IMR-90 (cell line): ENCODE measurements around the gene SLC37A1. TPM values are rescaled to one million over a fixed set of nuclear protein-coding genes. Genes with fewer than 3 reads are reported as not detected.

ENCODE experiments used
- ATAC-seq: fragments of 200-7000 bp; cut with Tn5 transposase; 2 replicates; pipeline ENCODE4 v1.9.1; 2020; ENCODE audit warnings: low read depth, mild to moderate bottlenecking, moderate library complexity
- BruUV-seq: library from RNA; stranded (reverse); fragments of 400-500 nt; replicated peaks from 2 replicates; lab custom pipeline; 2021; lab: Mats Ljungman, UMichigan
- CTCF ChIA-PET: fragments of 300-600 bp; formaldehyde crosslinking; extraction: SDS; loops from one replicate; lab custom pipeline; 2021; ENCODE audit warnings: antibody characterized with exemption; lab: Yijun Ruan, JAX
- POLR2A ChIA-PET: fragments of 300-600 bp; sonication (Branson Sonifier 250); formaldehyde crosslinking; loops from one replicate; lab custom pipeline; 2022; ENCODE audit warnings: antibody characterized with exemption; ENCODE audit not compliant: unreplicated experiment; lab: Charles Lee
- DNase-seq: peaks from one replicate; pipeline ENCODE4 v3.0.0; 2013
- H2AFZ ChIP-seq: replicated peaks from 2 replicates; pipeline ENCODE3; 2013; ENCODE audit warnings: low read length, mild to moderate bottlenecking; ENCODE audit not compliant: poor library complexity
- H2AK5ac ChIP-seq: 2 replicates; pipeline ENCODE4 v1.6.1; 2013; ENCODE audit warnings: low read depth, low read length, inconsistent platforms
- H2AK9ac ChIP-seq: replicated peaks from 2 replicates; pipeline ENCODE3; 2013; ENCODE audit warnings: mild to moderate bottlenecking, low read depth, low read length, moderate library complexity; ENCODE audit not compliant: poor library complexity
- H2BK120ac ChIP-seq: 2 replicates; pipeline ENCODE4 v1.6.1; 2013; ENCODE audit warnings: low read depth, low read length, inconsistent platforms
- H2BK15ac ChIP-seq: 3 replicates; pipeline ENCODE4 v1.6.1; 2013; ENCODE audit warnings: low read depth, low read length, inconsistent platforms
- H2BK20ac ChIP-seq: 2 replicates; pipeline ENCODE4 v1.6.1; 2013; ENCODE audit warnings: low read depth, mild to moderate bottlenecking, inconsistent platforms, low read length, moderate library complexity
- H2BK5ac ChIP-seq: 2 replicates; pipeline ENCODE4 v1.6.1; 2013; ENCODE audit warnings: mild to moderate bottlenecking, low read depth, low read length, inconsistent platforms; ENCODE audit not compliant: poor library complexity, severe bottlenecking
- H3K14ac ChIP-seq: replicated peaks from 2 replicates; pipeline ENCODE4 v1.6.1; 2013; ENCODE audit warnings: low read depth, low read length, inconsistent platforms
- H3K18ac ChIP-seq: 2 replicates; pipeline ENCODE4 v1.6.1; 2013; ENCODE audit warnings: low read depth, low read length, control low read depth
- H3K23ac ChIP-seq: 2 replicates; pipeline ENCODE4 v1.6.1; 2013; ENCODE audit warnings: low read depth, low read length, inconsistent platforms
- H3K27ac ChIP-seq: 2 replicates; pipeline ENCODE4 v1.5.1; 2013; ENCODE audit warnings: mild to moderate bottlenecking, control low read depth, low read length; ENCODE audit not compliant: insufficient read depth
- H3K27me3 ChIP-seq: 2 replicates; pipeline ENCODE4 v1.6.1; 2013; ENCODE audit warnings: low read length; ENCODE audit not compliant: control insufficient read depth, insufficient read depth
- H3K36me3 ChIP-seq: 2 replicates; pipeline ENCODE4 v1.6.1; 2013; ENCODE audit warnings: low read length, mixed read lengths; ENCODE audit not compliant: control insufficient read depth, insufficient read depth
- H3K4ac ChIP-seq: 2 replicates; pipeline ENCODE4 v1.6.1; 2013; ENCODE audit warnings: low read depth, low read length, inconsistent platforms
- H3K4me1 ChIP-seq: 2 replicates; pipeline ENCODE4 v1.6.1; 2013; ENCODE audit warnings: low read length, mixed read lengths; ENCODE audit not compliant: control insufficient read depth, insufficient read depth
- H3K4me2 ChIP-seq: 2 replicates; pipeline ENCODE4 v1.6.1; 2013; ENCODE audit warnings: low read depth, mild to moderate bottlenecking, control low read depth, low read length, moderate library complexity
- H3K4me3 ChIP-seq: 2 replicates; pipeline ENCODE4 v1.5.1; 2013; ENCODE audit warnings: low read depth, mild to moderate bottlenecking, control low read depth, low read length, moderate library complexity; ENCODE audit not compliant: insufficient read depth
- H3K56ac ChIP-seq: 2 replicates; pipeline ENCODE4 v1.6.1; 2013; ENCODE audit warnings: low read length, inconsistent platforms; ENCODE audit not compliant: insufficient read depth; ENCODE audit errors: extremely low read depth
- H3K79me1 ChIP-seq, 2 experiments: 2 replicates each; pipeline ENCODE4 v1.6.1; 2013; ENCODE audit warnings: low read length in 2 of 2, inconsistent platforms in 1 of 2, low read depth in 1 of 2
- H3K9ac ChIP-seq: 2 replicates; pipeline ENCODE4 v1.6.1; 2013; ENCODE audit warnings: low read depth, low read length, control low read depth
- H3K9me1 ChIP-seq: 2 replicates; pipeline ENCODE4 v1.6.1; 2013; ENCODE audit warnings: low read length, inconsistent platforms; ENCODE audit not compliant: insufficient read depth
- H3K9me3 ChIP-seq: 2 replicates; pipeline ENCODE4 v1.6.1; 2013; ENCODE audit warnings: low read length; ENCODE audit not compliant: control insufficient read depth, insufficient read depth
- H4K20me1 ChIP-seq: 2 replicates; pipeline ENCODE4 v1.6.1; 2013; ENCODE audit warnings: low read length, inconsistent platforms; ENCODE audit not compliant: insufficient read depth
- H4K5ac ChIP-seq: 2 replicates; pipeline ENCODE4 v1.6.1; 2013; ENCODE audit warnings: mild to moderate bottlenecking, low read depth, low read length, control low read depth
- H4K8ac ChIP-seq, 2 experiments: 2 replicates each; pipeline ENCODE4 v1.6.1; 2013; ENCODE audit warnings: low read depth in 2 of 2, low read length in 2 of 2, control low read depth in 1 of 2, inconsistent platforms in 1 of 2
- H4K91ac ChIP-seq: 2 replicates; pipeline ENCODE4 v1.6.1; 2013; ENCODE audit warnings: low read depth, low read length, inconsistent platforms; ENCODE audit not compliant: insufficient read depth
- BHLHE40 ChIP-seq: fragments of 150-350 bp; IDR thresholded peaks from 2 replicates; pipeline ENCODE4 v1.6.1; 2016; ENCODE audit warnings: mild to moderate bottlenecking, low read depth, low read length
- FOS ChIP-seq: fragments of 150-350 bp; IDR thresholded peaks from 2 replicates; pipeline ENCODE4 v1.6.1; 2016; ENCODE audit warnings: low read depth, low read length
- MAFK ChIP-seq: IDR thresholded peaks from 2 replicates; pipeline ENCODE4 v1.6.1; 2012; ENCODE audit warnings: low read depth, low read length, improper control_type of control experiment
- MAZ ChIP-seq: IDR thresholded peaks from 2 replicates; pipeline ENCODE4 v1.6.1; 2012; ENCODE audit warnings: low read depth, mild to moderate bottlenecking, low read length, improper control_type of control experiment, moderate library complexity, borderline replicate concordance
- MXI1 ChIP-seq: IDR thresholded peaks from 2 replicates; pipeline ENCODE4 v1.6.1; 2012; ENCODE audit warnings: low read depth, mild to moderate bottlenecking, low read length, moderate library complexity, borderline replicate concordance
- SMC3 ChIP-seq: fragments of 150-350 bp; IDR thresholded peaks from 2 replicates; pipeline ENCODE4 v1.6.1; 2016; ENCODE audit warnings: low read depth, mild to moderate bottlenecking, antibody characterized with exemption, low read length, moderate library complexity
- WGBS, 2 experiments: methylation state at CpG; one replicate each; pipeline versions ENCODE4 v1.1.5 to v1.1.7; 2013; ENCODE audit warnings: missing lambda C conversion rate in 2 of 2; ENCODE audit not compliant: insufficient read length in 1 of 2; ENCODE audit errors: extremely low coverage in 2 of 2; 5-methylcytosine and 5-hydroxymethylcytosine counted together
- dilution Hi-C: fragments of 300-500 bp; cut with HindIII; formaldehyde crosslinking; loops from one replicate; pipeline ENCODE4 v1.14.3; 2018; ENCODE audit warnings: low sequenced_read_pairs; ENCODE audit not compliant: unreplicated experiment
- in situ Hi-C: fragments of 300-500 bp; cut with MboI; formaldehyde crosslinking; loops from 3 replicates; pipeline ENCODE4 v1.14.3; 2019; ENCODE audit warnings: low sequenced_read_pairs, inconsistent platforms, mixed read lengths
- intact Hi-C: fragments of 100-400 bp; cut with micrococcal nuclease; formaldehyde crosslinking; loops from 2 replicates; pipeline ENCODE4 v1.10.0; 2022
- polyA plus RNA-seq, 3 experiments: library from polyadenylated mRNA; depleted of rRNA; stranded (reverse); fragments of >200 nt; gene quantifications; 2 replicates each; pipeline ENCODE4 v1.2.3, GENCODE V29; 2012; ENCODE audit warnings: low replicate concordance in 1 of 3
- total RNA-seq: library from RNA; depleted of rRNA; stranded (reverse); fragments of >200 nt; gene quantifications from 2 replicates; pipeline ENCODE4 v1.2.3, GENCODE V29; 2012

Gene SLC37A1
- total and polyA plus RNA-seq, 2 of the 4 experiments (the other 2 are of a cell fraction), result 0.36 to 0.48 TPM

DNA sequence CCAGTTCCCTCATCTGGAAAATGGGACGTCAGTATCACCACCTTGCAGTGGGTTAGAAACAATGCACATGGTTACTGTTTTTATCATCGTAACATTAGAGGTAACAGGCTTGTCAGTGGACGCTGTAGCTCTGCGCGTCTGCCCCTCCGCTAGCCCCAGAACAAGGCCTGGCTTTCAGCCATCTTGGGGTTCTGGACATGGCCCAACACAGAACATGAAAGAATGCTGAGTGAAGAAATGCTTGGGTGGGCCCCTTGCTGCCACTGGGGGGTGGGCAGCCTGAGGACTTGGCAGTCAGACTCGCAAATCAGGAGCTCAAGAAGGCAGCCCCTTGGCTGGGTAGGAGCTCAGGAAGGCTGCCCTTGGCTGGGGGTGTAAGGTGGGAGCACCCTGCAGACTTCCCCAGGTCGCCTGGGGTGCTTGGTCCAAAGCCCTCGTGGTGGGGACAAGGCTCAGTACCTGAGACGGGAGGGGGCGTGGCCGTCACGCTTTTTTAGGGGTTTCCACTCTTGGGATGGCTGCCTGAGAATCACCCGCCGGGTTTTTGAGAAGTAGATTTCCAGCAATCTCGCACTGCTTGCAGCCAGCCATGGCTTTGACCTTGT, 51.7 kb downstream of the SLC37A1 start:
- POLR2A ChIA-PET, result no interaction called here
- Histone ChIP-seq H2BK20ac (no peak overlapping the region), H3K18ac (no peak overlapping the region), H3K36me3 (no peaks in the 10 kb centered on the region), H3K27ac (no peak overlapping the region), H2BK5ac (no peak overlapping the region), H3K9me1 (no peaks in the 10 kb centered on the region), H3K4ac (no peak overlapping the region), H4K5ac (no peak overlapping the region), H3K23ac (no peak overlapping the region), H2AK9ac (no peak overlapping the region), H3K27me3 (peaks cover 12% of the 10 kb centered on the region; the same call in 1 of the 2 replicates), H3K9me3 (no peaks in the 10 kb centered on the region), H3K9ac (no peak overlapping the region), H4K20me1 (no peaks in the 10 kb centered on the region), H4K8ac (no peak overlapping the region), H3K4me1 (no peaks in the 10 kb centered on the region), H3K4me2 (no peak overlapping the region), H3K14ac (no peak overlapping the region), H4K91ac (no peak overlapping the region), H2BK15ac (no peak overlapping the region), H3K4me3 (no peak overlapping the region), H3K79me1 (no peaks in the 10 kb centered on the region), H2AK5ac (no peak overlapping the region), H2AFZ (no peak overlapping the region), H3K56ac (no peak overlapping the region), H2BK120ac (no peak overlapping the region)
- DNase-seq, result no peak
- in situ Hi-C loops, result no loop called here
- WGBS, 2 experiments, result 74% methylated on average over 8 of the region's 16 CpGs; no CpG with 5 or more reads in 1 of the 2 experiments
- no peak for ATAC-seq
- TF ChIP-seq MAFK (no peak), MAZ (no peak), SMC3 (no peak), BHLHE40 (no peak), MXI1 (no peak), FOS (no peak)
- CTCF ChIA-PET, result interaction anchor here (1.5 kb wide), 1 partner anchor 28 kb away, joined by 3 read pairs; no protein-coding TSS in a partner anchor
- intact Hi-C loops, result no loop called here
- dilution Hi-C loops, result no loop called here
- BruUV-seq, result no TSS peak
